ENCODE results near the gene RIMS1.
"Not testable (repeated sequence)": the region's sequence is repeated elsewhere in the genome, so short reads cannot be mapped to it uniquely, and the experiment has no call there.

Gene RIMS1

GRCh38 chr6:71913444-71914234, 27.3 kb downstream of the RIMS1 start:
- H3K27me3 Mint-ChIP-seq, result no peaks in the 10 kb centered on the region

GRCh38 chr6:71929047-71929446, 42.7 kb downstream of the RIMS1 start:
- no peaks in the 10 kb centered on the region for H3K4me1 Mint-ChIP-seq
- H3K9me3 Mint-ChIP-seq, result no peaks in the 10 kb centered on the region
- no peak overlapping the region for H3K4me3 Mint-ChIP-seq
- ATAC-seq, result no peak
- H3K36me3 Mint-ChIP-seq, result no peaks in the 10 kb centered on the region
- H3K27ac Mint-ChIP-seq, result no peak overlapping the region
- H3K27me3 Mint-ChIP-seq, result no peaks in the 10 kb centered on the region

More at GRCh38 chr6:71913444-71914234, 27.3 kb downstream of the RIMS1 start:
- H3K36me3 Mint-ChIP-seq, result no peaks in the 10 kb centered on the region
- no peak for ATAC-seq
- H3K9me3 Mint-ChIP-seq, result no peaks in the 10 kb centered on the region
- no peaks in the 10 kb centered on the region for H3K4me1 Mint-ChIP-seq
- no peak overlapping the region for H3K4me3 Mint-ChIP-seq
- H3K27ac Mint-ChIP-seq, result no peak overlapping the region

DNA sequence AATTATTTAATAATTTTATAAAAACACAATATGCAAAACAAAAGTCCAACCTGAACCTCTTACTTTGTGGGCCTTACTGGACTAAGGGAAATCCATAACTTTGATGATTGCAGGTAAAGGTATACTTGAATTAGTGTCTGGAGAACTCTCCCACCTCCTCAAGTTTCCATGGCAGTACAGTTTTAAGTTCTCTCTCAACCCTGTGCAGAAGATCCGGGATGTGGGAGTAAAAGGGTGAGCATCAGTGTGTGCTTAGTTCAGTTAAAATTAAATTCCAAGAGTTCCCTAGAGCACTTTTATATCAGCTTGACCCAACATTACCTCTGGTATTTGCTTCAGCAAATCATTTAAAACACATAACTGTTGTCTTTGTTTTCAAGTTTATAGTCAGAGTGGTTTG, 47.5 kb downstream of the RIMS1 start:
- H3K4me1 Mint-ChIP-seq, result no peaks in the 10 kb centered on the region
- ATAC-seq, result no peak
- H3K27me3 Mint-ChIP-seq, result no peaks in the 10 kb centered on the region

GRCh38 chr6:71965404-71965803, 79.1 kb downstream of the RIMS1 start:
- Mint-ChIP-seq H3K36me3 (no peaks in the 10 kb centered on the region), H3K4me3 (no peak overlapping the region), H3K9me3 (peaks cover 5% of the 10 kb centered on the region), H3K27ac (no peak overlapping the region), H3K4me1 (no peaks in the 10 kb centered on the region), H3K27me3 (no peaks in the 10 kb centered on the region)
- no peak for ATAC-seq

More for the DNA sequence above, 47.5 kb downstream of the RIMS1 start:
- Mint-ChIP-seq H3K9me3 (peaks cover 4% of the 10 kb centered on the region), H3K27ac (no peak overlapping the region), H3K4me3 (no peak overlapping the region), H3K36me3 (no peaks in the 10 kb centered on the region)

GRCh38 chr6:71967436-71967835, 81.1 kb downstream of the RIMS1 start:
- Mint-ChIP-seq H3K27ac (no peak overlapping the region), H3K9me3 (peaks cover 4% of the 10 kb centered on the region), H3K36me3 (no peaks in the 10 kb centered on the region), H3K4me1 (no peaks in the 10 kb centered on the region), H3K27me3 (no peaks in the 10 kb centered on the region), H3K4me3 (no peak overlapping the region)
- no peak for ATAC-seq

GRCh38 chr6:71977884-71978283, 91.5 kb downstream of the RIMS1 start:
- Mint-ChIP-seq H3K4me1 (no peaks in the 10 kb centered on the region), H3K4me3 (no peak overlapping the region), H3K27me3 (no peaks in the 10 kb centered on the region), H3K27ac (no peak overlapping the region), H3K9me3 (no peaks in the 10 kb centered on the region), H3K36me3 (no peaks in the 10 kb centered on the region)
- peak; percentile 31 for ATAC-seq

GRCh38 chr6:71979911-71980310, 93.6 kb downstream of the RIMS1 start:
- H3K27ac Mint-ChIP-seq, result no peak overlapping the region
- ATAC-seq, result no peak
- H3K36me3 Mint-ChIP-seq, result no peaks in the 10 kb centered on the region
- no peaks in the 10 kb centered on the region for H3K27me3 Mint-ChIP-seq
- no peaks in the 10 kb centered on the region for H3K9me3 Mint-ChIP-seq
- H3K4me1 Mint-ChIP-seq, result no peaks in the 10 kb centered on the region
- H3K4me3 Mint-ChIP-seq, result no peak overlapping the region

GRCh38 chr6:71982389-71982788, 96.0 kb downstream of the RIMS1 start:
- Mint-ChIP-seq H3K4me1 (no peaks in the 10 kb centered on the region), H3K27ac (no peak overlapping the region), H3K4me3 (no peak overlapping the region), H3K36me3 (no peaks in the 10 kb centered on the region), H3K27me3 (no peaks in the 10 kb centered on the region), H3K9me3 (no peaks in the 10 kb centered on the region)
- peak; percentile 56 for ATAC-seq

DNA sequence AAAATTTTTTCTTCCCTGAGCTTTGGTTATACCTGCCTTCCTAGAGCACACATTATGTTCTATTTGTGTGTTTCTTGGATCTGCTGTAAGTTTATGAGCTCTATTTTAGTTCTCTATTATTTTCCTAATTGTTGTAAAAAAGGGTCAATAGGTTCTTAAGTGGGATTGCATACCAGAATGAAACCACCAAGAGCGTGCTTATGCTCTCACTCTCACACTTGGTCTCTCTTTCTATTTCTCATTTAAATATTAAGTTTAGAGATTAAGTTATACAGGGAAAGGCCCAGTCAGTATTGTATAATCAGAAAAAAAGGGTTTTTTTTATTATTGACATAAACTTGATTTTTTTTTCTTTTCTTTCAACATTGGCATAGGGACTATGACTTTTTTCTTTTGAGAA, 96.8 kb downstream of the RIMS1 start:
- no peaks in the 10 kb centered on the region for H3K36me3 Mint-ChIP-seq
- H3K9me3 Mint-ChIP-seq, result no peaks in the 10 kb centered on the region
- no peak overlapping the region for H3K27ac Mint-ChIP-seq
- no peak overlapping the region for H3K4me3 Mint-ChIP-seq
- no peak for ATAC-seq
- H3K4me1 Mint-ChIP-seq, result no peaks in the 10 kb centered on the region
- H3K27me3 Mint-ChIP-seq, result no peaks in the 10 kb centered on the region

- Mint-ChIP-seq H3K4me1 (peaks cover 5% of the 10 kb centered on the region), H3K36me3 (no peaks in the 10 kb centered on the region), H3K9me3 (no peaks in the 10 kb centered on the region), H3K27ac (no peak overlapping the region), H3K27me3 (no peaks in the 10 kb centered on the region), H3K4me3 (no peak overlapping the region)
- ATAC-seq, result no peak
These were observed 108.4 kb downstream of the RIMS1 start for GRCh38 chr6:71994705-71995271.

DNA sequence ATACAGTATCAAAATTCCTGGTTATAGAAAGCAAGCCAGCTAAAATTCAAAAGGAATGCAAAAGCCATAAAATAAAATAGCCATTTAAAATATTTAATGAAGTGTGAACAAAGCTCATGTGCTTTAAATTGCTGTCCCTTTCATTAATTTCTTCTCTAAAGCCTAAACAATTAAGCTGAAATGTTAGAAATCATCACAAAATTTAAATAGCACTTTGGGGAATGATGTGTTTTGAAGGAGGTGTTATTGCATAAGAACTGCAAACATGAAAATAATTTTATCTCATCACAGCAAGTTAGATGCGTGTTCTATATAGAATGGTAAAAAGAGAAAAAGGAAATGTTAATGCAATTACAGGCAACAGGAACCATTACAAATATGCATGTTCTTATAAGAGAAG, 111.0 kb downstream of the RIMS1 start:
- Mint-ChIP-seq H3K9me3 (no peaks in the 10 kb centered on the region), H3K27me3 (no peaks in the 10 kb centered on the region), H3K4me1 (peaks cover 4% of the 10 kb centered on the region), H3K4me3 (no peak overlapping the region), H3K27ac (no peak overlapping the region), H3K36me3 (no peaks in the 10 kb centered on the region)
- no peak for ATAC-seq

GRCh38 chr6:72002415-72002814, 116.1 kb downstream of the RIMS1 start:
- Mint-ChIP-seq H3K4me3 (no peak overlapping the region), H3K36me3 (no peaks in the 10 kb centered on the region), H3K9me3 (peaks cover 4% of the 10 kb centered on the region), H3K4me1 (no peaks in the 10 kb centered on the region), H3K27ac (no peak overlapping the region), H3K27me3 (no peaks in the 10 kb centered on the region)
- ATAC-seq, result no peak

DNA sequence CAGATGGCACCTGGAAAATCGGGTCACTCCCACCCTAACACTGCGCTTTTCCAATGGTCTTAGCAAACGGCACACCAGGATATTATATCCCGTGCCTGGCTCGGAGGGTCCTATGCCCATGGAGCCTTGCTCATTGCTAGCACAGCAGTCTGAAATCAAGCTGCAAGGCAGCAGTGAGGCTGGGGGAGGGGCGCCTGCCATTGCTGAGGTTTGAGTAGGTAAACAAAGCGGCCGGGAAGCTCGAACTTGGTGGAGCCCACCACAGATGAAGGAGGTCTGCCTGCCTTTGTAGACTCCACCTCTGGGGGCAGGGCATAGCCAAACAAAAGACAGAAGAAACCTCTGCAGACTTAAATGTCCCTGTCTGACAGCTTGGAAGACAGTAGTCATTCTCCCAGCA, 120.2 kb downstream of the RIMS1 start:
- H3K27ac Mint-ChIP-seq, H3K27me3 Mint-ChIP-seq, ATAC-seq, H3K36me3 Mint-ChIP-seq, H3K9me3 Mint-ChIP-seq, H3K4me1 Mint-ChIP-seq, H3K4me3 Mint-ChIP-seq: not testable (repeated sequence)

- no peak overlapping the region for H3K4me3 Mint-ChIP-seq
- no peaks in the 10 kb centered on the region for H3K27me3 Mint-ChIP-seq
- no peaks in the 10 kb centered on the region for H3K36me3 Mint-ChIP-seq
- peaks cover 3% of the 10 kb centered on the region for H3K9me3 Mint-ChIP-seq
- no peak for ATAC-seq
- H3K27ac Mint-ChIP-seq, result no peak overlapping the region
- no peaks in the 10 kb centered on the region for H3K4me1 Mint-ChIP-seq
These were observed 136.5 kb downstream of the RIMS1 start for GRCh38 chr6:72022830-72023229.

DNA sequence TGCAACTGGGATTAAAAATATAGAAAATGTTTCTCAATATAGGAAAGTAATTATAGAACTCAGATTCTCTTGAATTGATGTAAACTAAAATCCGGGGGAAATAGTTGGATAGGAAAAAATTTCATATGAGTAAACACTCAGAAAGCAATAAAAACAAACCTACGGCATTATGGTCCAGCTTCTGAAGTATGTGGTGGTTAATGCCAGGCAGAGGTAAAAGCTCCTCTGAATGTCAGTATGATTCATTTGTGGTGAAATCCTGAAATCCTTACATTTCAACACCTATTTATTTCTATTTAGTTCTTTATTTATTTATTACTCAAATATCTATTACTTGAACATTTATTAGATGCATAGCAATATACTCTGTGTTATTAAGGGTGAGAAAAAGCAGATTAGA, 145.1 kb downstream of the RIMS1 start:
- Mint-ChIP-seq H3K27me3 (no peaks in the 10 kb centered on the region), H3K36me3 (no peaks in the 10 kb centered on the region), H3K27ac (no peak overlapping the region), H3K4me1 (no peaks in the 10 kb centered on the region), H3K4me3 (no peak overlapping the region), H3K9me3 (no peaks in the 10 kb centered on the region)
- no peak for ATAC-seq

GRCh38 chr6:72032086-72032485, 145.7 kb downstream of the RIMS1 start:
- H3K36me3 Mint-ChIP-seq, result no peaks in the 10 kb centered on the region
- no peak overlapping the region for H3K27ac Mint-ChIP-seq

More at GRCh38 chr6:72032086-72032485, 145.7 kb downstream of the RIMS1 start:
- no peaks in the 10 kb centered on the region for H3K4me1 Mint-ChIP-seq
- H3K9me3 Mint-ChIP-seq, result no peaks in the 10 kb centered on the region
- ATAC-seq, result no peak
- H3K27me3 Mint-ChIP-seq, result no peaks in the 10 kb centered on the region
- H3K4me3 Mint-ChIP-seq, result no peak overlapping the region

Measured in stimulated activated memory B cell treated with anti-CD40 and anti-IgM and Interleukin-4, amounts not matched to agents 10 μg/mL and 1 μg/mL and 100 μg/mL, for 72 hours (primary cell).